HepG2 (cell line): ENCODE results near the gene B3GALNT2. TPM values are rescaled to one million over a fixed set of nuclear protein-coding genes. Genes with fewer than 3 reads are reported as not detected.

Experiments
- ARNT2 ChIP-seq: sonication (generic); formaldehyde crosslinking; IDR thresholded peaks from 2 replicates; pipeline ENCODE4 v1.8.0; 2022; ENCODE audit warnings: mild to moderate bottlenecking, low read depth, missing genetic modification reagents, moderate library complexity
- FOXO1 ChIP-seq: sonication (generic); formaldehyde crosslinking; IDR thresholded peaks from 2 replicates; pipeline ENCODE4 v1.4.0; 2020; ENCODE audit warnings: missing genetic modification reagents
- HOXD1 ChIP-seq: sonication (generic); formaldehyde crosslinking; IDR thresholded peaks from 2 replicates; pipeline ENCODE4 v1.5.0; 2020; ENCODE audit warnings: missing genetic modification reagents
- KDM5A ChIP-seq: fragments of 200-600 bp; sonication (generic); IDR thresholded peaks from 2 replicates; pipeline ENCODE4 v1.7.0; 2018; ENCODE audit warnings: antibody characterized with exemption, mild to moderate bottlenecking, low read length, borderline replicate concordance
- NR2F1 ChIP-seq, 2 experiments: fragments of 450-650 bp in 1 of 2; formaldehyde crosslinking in 1 of 2; IDR thresholded peaks; 2 replicates each; pipeline versions ENCODE4 v1.5.0 to v1.6.1; 2016 to 2020; ENCODE audit warnings: mild to moderate bottlenecking in 1 of 2, missing compliant biosample characterization in 1 of 2, missing genetic modification reagents in 1 of 2, moderate library complexity in 1 of 2
- NRL ChIP-seq: sonication (generic); formaldehyde crosslinking; IDR thresholded peaks from 2 replicates; pipeline ENCODE4 v1.5.0; 2020; ENCODE audit warnings: missing genetic modification reagents, mild to moderate bottlenecking, moderate library complexity, borderline replicate concordance
- PCBP2 ChIP-seq: fragments of 200-400 bp; formaldehyde crosslinking; optimal IDR thresholded peaks from 2 replicates; pipeline ENCODE3; 2018; ENCODE audit warnings: low read length, low read depth; ENCODE audit not compliant: poor library complexity, severe bottlenecking
- SKI ChIP-seq: fragments of 450-650 bp; IDR thresholded peaks from one replicate; pipeline ENCODE4 v1.6.1; 2018; ENCODE audit warnings: mild to moderate bottlenecking; ENCODE audit not compliant: partially characterized antibody
- SUZ12 ChIP-seq: fragments of 150-350 bp; IDR thresholded peaks from 2 replicates; pipeline ENCODE4 v1.6.1; 2014; ENCODE audit warnings: low read depth, low read length
- THYN1 ChIP-seq: sonication (generic); formaldehyde crosslinking; IDR thresholded peaks from 2 replicates; pipeline ENCODE4 v1.8.1; 2023; ENCODE audit warnings: low read depth, mild to moderate bottlenecking, moderate library complexity, missing genetic modification reagents, borderline replicate concordance
- ZC3H4 ChIP-seq: sonication (generic); formaldehyde crosslinking; IDR thresholded peaks from 2 replicates; pipeline ENCODE4 v1.4.0; 2020; ENCODE audit warnings: missing genetic modification reagents, borderline replicate concordance
- polyA plus RNA-seq, 8 experiments: library from polyadenylated mRNA; depleted of rRNA in 3 of 8; stranded (reverse) in 7 of 8; unstranded in 1 of 8; fragments of >200 nt; fragmentation: Illumina TruSeq in 4 of 8; extraction: Trizol in 4 of 8; gene quantifications; 2 replicates each; pipeline versions ENCODE4 v1.2.1 to v1.2.3, GENCODE V29; 2011 to 2016; ENCODE audit warnings: low read depth in 4 of 8, missing spikeins in 1 of 8, mixed read lengths in 1 of 8; ENCODE audit not compliant: insufficient read depth in 1 of 8
- total RNA-seq, 5 experiments: library from RNA; depleted of rRNA; stranded (reverse); fragments of >200 nt; fragmentation: Illumina TruSeq; extraction: Trizol; gene quantifications; 2 replicates each; pipeline ENCODE4 v1.2.3, GENCODE V29; 2016; ENCODE audit warnings: low read depth in 1 of 5
- TF ChIP-seq, protein P1 (sequence below): sonication (generic); formaldehyde crosslinking; IDR thresholded peaks from 2 replicates; pipeline ENCODE4 v1.5.0; 2020; ENCODE audit warnings: missing genetic modification reagents
- TF ChIP-seq, protein P2 (sequence below): sonication (generic); formaldehyde crosslinking; IDR thresholded peaks from 2 replicates; pipeline ENCODE4 v1.8.1; 2023; ENCODE audit warnings: mild to moderate bottlenecking, inconsistent platforms, moderate library complexity, missing genetic modification reagents, borderline replicate concordance
- TF ChIP-seq, protein P3 (sequence below): sonication (generic); formaldehyde crosslinking; IDR thresholded peaks from 2 replicates; pipeline ENCODE4 v1.4.0; 2020; ENCODE audit warnings: mild to moderate bottlenecking, missing genetic modification reagents
- TF ChIP-seq, protein P4 (sequence below): sonication (generic); formaldehyde crosslinking; IDR thresholded peaks from 2 replicates; pipeline ENCODE4 v1.5.0; 2020; ENCODE audit warnings: mild to moderate bottlenecking, missing genetic modification reagents
- TF ChIP-seq, protein P5 (sequence below): sonication (generic); formaldehyde crosslinking; IDR thresholded peaks from 2 replicates; pipeline ENCODE4 v1.4.0; 2020; ENCODE audit warnings: mild to moderate bottlenecking, missing genetic modification reagents, borderline replicate concordance

Gene B3GALNT2
- total and polyA plus RNA-seq, 2 of the 13 experiments (the other 11 are each of a cell fraction or from before 2014, with no cell fraction given): 16.5 to 28.9 TPM

DNA sequence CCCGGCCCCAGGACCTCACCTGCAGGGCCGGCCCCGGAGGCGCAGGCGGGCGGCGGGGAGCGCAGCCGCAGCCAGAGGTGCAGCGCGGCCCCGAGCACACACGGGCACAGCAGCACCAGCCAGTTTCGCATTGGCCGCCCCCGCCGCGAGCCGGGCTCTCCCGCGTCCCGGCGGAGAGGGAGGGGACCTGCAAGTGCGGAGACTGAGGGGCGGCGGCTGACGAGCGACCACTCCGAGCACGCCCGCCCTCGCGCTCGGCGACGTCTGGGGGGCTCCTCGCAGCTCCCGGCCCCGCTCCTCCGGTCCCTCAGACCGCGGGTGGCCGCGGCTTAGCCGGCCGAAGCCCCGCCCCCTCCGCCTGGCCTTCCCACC lies at the start of gene B3GALNT2 (continued):
- TF ChIP-seq FOXO1 (CRISPR knock-in tag) (0 out of 2 replicates have a peak, but pooled peaks have one; percentile 8), KDM5A (no peak), HOXD1 (no peak), THYN1 (CRISPR knock-in tag) (no peak), SUZ12 (no peak), SKI (no peak), PCBP2 (no peak), ARNT2 (CRISPR knock-in tag) (no peak), NRL (CRISPR knock-in tag) (no peak), NR2F1 (CRISPR knock-in tag; IDR thresholded peaks at IDR 0.05) (no peak), ZC3H4 (no peak)
- TF ChIP-seq, protein P1, sequence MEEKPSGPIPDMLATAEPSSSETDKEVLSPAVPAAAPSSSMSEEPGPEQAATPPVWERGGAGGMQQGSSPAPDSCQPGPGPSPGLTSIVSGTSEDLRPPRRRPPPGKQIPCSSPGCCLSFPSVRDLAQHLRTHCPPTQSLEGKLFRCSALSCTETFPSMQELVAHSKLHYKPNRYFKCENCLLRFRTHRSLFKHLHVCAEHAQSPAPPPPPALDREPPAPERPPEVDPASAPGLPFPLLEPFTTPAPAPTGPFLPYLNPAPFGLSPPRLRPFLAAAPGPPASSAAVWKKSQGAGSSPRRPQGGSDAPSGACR (CRISPR knock-in tag): no peak
- TF ChIP-seq, protein P2, sequence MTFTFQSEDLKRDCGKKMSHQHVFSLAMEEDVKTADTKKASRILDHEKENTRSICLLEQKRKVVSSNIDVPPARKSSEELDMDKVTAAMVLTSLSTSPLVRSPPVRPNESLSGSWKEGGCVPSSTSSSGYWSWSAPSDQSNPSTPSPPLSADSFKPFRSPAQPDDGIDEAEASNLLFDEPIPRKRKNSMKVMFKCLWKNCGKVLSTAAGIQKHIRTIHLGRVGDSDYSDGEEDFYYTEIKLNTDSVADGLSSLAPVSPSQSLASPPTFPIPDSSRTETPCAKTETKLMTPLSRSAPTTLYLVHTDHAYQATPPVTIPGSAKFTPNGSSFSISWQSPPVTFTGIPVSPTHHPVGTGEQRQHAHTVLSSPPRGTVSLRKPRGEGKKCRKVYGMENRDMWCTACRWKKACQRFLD: 0 out of 2 replicates have a peak, but pooled peaks have one; percentile 7
- TF ChIP-seq, protein P3, sequence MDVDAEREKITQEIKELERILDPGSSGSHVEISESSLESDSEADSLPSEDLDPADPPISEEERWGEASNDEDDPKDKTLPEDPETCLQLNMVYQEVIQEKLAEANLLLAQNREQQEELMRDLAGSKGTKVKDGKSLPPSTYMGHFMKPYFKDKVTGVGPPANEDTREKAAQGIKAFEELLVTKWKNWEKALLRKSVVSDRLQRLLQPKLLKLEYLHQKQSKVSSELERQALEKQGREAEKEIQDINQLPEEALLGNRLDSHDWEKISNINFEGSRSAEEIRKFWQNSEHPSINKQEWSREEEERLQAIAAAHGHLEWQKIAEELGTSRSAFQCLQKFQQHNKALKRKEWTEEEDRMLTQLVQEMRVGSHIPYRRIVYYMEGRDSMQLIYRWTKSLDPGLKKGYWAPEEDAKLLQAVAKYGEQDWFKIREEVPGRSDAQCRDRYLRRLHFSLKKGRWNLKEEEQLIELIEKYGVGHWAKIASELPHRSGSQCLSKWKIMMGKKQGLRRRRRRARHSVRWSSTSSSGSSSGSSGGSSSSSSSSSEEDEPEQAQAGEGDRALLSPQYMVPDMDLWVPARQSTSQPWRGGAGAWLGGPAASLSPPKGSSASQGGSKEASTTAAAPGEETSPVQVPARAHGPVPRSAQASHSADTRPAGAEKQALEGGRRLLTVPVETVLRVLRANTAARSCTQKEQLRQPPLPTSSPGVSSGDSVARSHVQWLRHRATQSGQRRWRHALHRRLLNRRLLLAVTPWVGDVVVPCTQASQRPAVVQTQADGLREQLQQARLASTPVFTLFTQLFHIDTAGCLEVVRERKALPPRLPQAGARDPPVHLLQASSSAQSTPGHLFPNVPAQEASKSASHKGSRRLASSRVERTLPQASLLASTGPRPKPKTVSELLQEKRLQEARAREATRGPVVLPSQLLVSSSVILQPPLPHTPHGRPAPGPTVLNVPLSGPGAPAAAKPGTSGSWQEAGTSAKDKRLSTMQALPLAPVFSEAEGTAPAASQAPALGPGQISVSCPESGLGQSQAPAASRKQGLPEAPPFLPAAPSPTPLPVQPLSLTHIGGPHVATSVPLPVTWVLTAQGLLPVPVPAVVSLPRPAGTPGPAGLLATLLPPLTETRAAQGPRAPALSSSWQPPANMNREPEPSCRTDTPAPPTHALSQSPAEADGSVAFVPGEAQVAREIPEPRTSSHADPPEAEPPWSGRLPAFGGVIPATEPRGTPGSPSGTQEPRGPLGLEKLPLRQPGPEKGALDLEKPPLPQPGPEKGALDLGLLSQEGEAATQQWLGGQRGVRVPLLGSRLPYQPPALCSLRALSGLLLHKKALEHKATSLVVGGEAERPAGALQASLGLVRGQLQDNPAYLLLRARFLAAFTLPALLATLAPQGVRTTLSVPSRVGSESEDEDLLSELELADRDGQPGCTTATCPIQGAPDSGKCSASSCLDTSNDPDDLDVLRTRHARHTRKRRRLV (CRISPR knock-in tag): no peak
- TF ChIP-seq, protein P4, sequence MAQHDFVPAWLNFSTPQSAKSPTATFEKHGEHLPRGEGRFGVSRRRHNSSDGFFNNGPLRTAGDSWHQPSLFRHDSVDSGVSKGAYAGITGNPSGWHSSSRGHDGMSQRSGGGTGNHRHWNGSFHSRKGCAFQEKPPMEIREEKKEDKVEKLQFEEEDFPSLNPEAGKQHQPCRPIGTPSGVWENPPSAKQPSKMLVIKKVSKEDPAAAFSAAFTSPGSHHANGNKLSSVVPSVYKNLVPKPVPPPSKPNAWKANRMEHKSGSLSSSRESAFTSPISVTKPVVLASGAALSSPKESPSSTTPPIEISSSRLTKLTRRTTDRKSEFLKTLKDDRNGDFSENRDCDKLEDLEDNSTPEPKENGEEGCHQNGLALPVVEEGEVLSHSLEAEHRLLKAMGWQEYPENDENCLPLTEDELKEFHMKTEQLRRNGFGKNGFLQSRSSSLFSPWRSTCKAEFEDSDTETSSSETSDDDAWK (CRISPR knock-in tag): no peak
- TF ChIP-seq, protein P5, sequence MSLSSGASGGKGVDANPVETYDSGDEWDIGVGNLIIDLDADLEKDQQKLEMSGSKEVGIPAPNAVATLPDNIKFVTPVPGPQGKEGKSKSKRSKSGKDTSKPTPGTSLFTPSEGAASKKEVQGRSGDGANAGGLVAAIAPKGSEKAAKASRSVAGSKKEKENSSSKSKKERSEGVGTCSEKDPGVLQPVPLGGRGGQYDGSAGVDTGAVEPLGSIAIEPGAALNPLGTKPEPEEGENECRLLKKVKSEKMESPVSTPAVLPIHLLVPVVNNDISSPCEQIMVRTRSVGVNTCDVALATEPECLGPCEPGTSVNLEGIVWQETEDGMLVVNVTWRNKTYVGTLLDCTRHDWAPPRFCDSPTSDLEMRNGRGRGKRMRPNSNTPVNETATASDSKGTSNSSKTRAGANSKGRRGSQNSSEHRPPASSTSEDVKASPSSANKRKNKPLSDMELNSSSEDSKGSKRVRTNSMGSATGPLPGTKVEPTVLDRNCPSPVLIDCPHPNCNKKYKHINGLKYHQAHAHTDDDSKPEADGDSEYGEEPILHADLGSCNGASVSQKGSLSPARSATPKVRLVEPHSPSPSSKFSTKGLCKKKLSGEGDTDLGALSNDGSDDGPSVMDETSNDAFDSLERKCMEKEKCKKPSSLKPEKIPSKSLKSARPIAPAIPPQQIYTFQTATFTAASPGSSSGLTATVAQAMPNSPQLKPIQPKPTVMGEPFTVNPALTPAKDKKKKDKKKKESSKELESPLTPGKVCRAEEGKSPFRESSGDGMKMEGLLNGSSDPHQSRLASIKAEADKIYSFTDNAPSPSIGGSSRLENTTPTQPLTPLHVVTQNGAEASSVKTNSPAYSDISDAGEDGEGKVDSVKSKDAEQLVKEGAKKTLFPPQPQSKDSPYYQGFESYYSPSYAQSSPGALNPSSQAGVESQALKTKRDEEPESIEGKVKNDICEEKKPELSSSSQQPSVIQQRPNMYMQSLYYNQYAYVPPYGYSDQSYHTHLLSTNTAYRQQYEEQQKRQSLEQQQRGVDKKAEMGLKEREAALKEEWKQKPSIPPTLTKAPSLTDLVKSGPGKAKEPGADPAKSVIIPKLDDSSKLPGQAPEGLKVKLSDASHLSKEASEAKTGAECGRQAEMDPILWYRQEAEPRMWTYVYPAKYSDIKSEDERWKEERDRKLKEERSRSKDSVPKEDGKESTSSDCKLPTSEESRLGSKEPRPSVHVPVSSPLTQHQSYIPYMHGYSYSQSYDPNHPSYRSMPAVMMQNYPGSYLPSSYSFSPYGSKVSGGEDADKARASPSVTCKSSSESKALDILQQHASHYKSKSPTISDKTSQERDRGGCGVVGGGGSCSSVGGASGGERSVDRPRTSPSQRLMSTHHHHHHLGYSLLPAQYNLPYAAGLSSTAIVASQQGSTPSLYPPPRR (CRISPR knock-in tag): peak; percentile 33; the same call in 1 of the 2 replicates
